ENCODE measurements around the gene CRK. TPM values are rescaled to one million over a fixed set of nuclear protein-coding genes. Genes with fewer than 3 reads are reported as not detected.

The CRK gene
- total and polyA plus RNA-seq, 12 donors, result 22.2 to 47.5 (median 36.0) TPM

GRCh38 chr17:1503699-1504098 is 47.7 kb upstream of the CRK start:
- peak in 1 of 8 donors; percentile 36 for ATAC-seq
- TF ChIP-seq CTCF (IDR thresholded peaks at IDR 0.05), result no peak
- no peak for DNase-seq
- WGBS, 2 donors, result 51 to 61% methylated on average over 10 of the region's 10 CpGs
- Histone ChIP-seq H3K9me3 (no peaks in the 10 kb centered on the region), H3K4me1 (peaks cover 8 to 56% (median 29%) of the 10 kb centered on the region in 9 donors), H3K4me3 (no peak overlapping the region), H3K27me3 (no peaks in the 10 kb centered on the region), H3K36me3 (peaks cover 0 to 81% (median 3%) of the 10 kb centered on the region in 9 donors), H3K27ac (peak overlapping the region in 1 of 10 donors; percentile 2)
- intact Hi-C loops (cut with DNase I), result no loop called here

GRCh38 chr17:1498869-1499268 is 42.8 kb upstream of the CRK start:
- no peak for DNase-seq
- H3K27me3 ChIP-seq, result no peaks in the 10 kb centered on the region
- H3K9me3 ChIP-seq, result no peaks in the 10 kb centered on the region
- H3K36me3 ChIP-seq, result peaks cover 0 to 78% (median 6%) of the 10 kb centered on the region in 9 donors
- H3K4me3 ChIP-seq, result no peak overlapping the region
- no peak for ATAC-seq
- 84 to 86% methylated on average over 9 of the region's 9 CpGs for WGBS, 2 donors
- intact Hi-C loops (cut with DNase I), result no loop called here
- peak overlapping the region in 3 of 10 donors; percentile 28 to 99 (median 97) for H3K27ac ChIP-seq
- TF ChIP-seq CTCF (IDR thresholded peaks at IDR 0.05), result no peak
- peaks cover 7 to 56% (median 42%) of the 10 kb centered on the region in 9 donors for H3K4me1 ChIP-seq

DNA sequence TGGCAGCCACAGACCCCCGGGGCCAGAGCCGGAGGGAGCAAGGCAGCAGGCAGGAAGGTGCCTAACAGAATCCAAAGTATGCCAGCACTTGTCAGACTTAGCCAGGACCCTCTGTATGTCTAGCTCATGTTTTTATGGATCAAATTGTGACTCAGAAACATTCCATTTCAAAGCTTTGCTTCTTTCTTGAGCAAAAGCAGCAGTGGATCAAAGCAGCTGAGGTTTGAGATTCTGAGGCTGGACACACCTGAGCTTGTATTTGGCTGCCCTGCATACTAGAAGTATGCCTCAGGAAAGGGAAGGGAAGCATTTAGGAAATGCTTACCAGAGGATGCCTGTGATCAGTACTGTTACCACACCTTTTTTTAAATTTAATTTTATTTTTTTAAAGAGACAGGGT is 42.2 kb upstream of the CRK start:
- ATAC-seq, result no peak
- no peak for TF ChIP-seq CTCF (IDR thresholded peaks at IDR 0.05)
- no peaks in the 10 kb centered on the region for H3K27me3 ChIP-seq
- DNase-seq, result no peak
- no peaks in the 10 kb centered on the region for H3K9me3 ChIP-seq
- WGBS, 2 donors, result 55 to 77% methylated on average over 2 of the region's 2 CpGs
- H3K27ac ChIP-seq, result peak overlapping the region in 3 of 10 donors; percentile 18 to 99 (median 97)
- peaks cover 0 to 72% (median 6%) of the 10 kb centered on the region in 9 donors for H3K36me3 ChIP-seq
- H3K4me3 ChIP-seq, result no peak overlapping the region
- peaks cover 9 to 58% (median 45%) of the 10 kb centered on the region in 9 donors for H3K4me1 ChIP-seq
- intact Hi-C loops (cut with DNase I), result no loop called here

DNA sequence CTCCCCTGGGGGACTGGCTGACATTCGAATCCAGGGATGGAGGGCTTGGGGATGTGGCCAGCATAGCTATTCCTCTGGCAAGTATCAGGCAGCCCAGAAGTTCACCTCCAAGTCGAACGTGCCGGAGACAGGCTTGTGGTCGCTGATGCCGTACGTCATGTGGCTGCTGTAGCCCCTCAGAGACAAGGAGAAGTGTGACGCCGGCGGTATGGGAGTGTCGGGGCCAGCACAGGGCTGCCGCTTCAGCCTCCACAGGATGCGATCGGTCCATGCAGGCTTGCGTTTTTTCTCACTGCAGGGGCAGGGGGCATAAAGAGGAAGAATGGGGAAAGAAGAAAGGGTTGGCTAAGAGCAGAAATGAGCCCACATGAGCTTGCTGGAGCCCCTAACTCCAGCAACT is 41.8 kb upstream of the CRK start:
- ATAC-seq (no peak), DNase-seq (no peak)
- no peak overlapping the region for H3K4me3 ChIP-seq
- peaks cover 0 to 72% (median 6%) of the 10 kb centered on the region in 9 donors for H3K36me3 ChIP-seq
- TF ChIP-seq CTCF (IDR thresholded peaks at IDR 0.05), result no peak
- peaks cover 11 to 62% (median 49%) of the 10 kb centered on the region in 9 donors for H3K4me1 ChIP-seq
- intact Hi-C loops (cut with DNase I), result no loop called here
- H3K27me3 ChIP-seq, result no peaks in the 10 kb centered on the region
- H3K27ac ChIP-seq, result peak overlapping the region in 3 of 10 donors; percentile 18 to 99 (median 97)
- WGBS, 2 donors, result 72% methylated on average over 15 of the region's 15 CpGs
- H3K9me3 ChIP-seq, result no peaks in the 10 kb centered on the region
